ENCODE measurements around the gene SEMA4D.

Gene SEMA4D

GRCh38 chr9:89319015-89319905, 178.7 kb downstream of the SEMA4D start:
- Histone ChIP-seq H3K27ac (ENCODE audit: low read depth, low read length) (peak overlapping the region; percentile 97), H3K9me3 (ENCODE audit: control insufficient read depth in 5 of 5, low read length in 5 of 5) (no peaks in the 10 kb centered on the region), H3K27me3 (ENCODE audit: control insufficient read depth in 5 of 5, insufficient read depth in 4 of 5, low read length in 5 of 5) (no peaks in the 10 kb centered on the region), H3K4me3 (ENCODE audit: low read depth in 1 of 5, low read length in 5 of 5) (peak overlapping the region; percentile 62 to 80 (median 77)), H3K36me3 (ENCODE audit: control insufficient read depth in 5 of 5, insufficient read depth in 5 of 5, low read length in 5 of 5) (peaks cover 0 to 9% (median 0%) of the 10 kb centered on the region in 5 donors), H3K4me1 (ENCODE audit: control insufficient read depth in 5 of 5, insufficient read depth in 5 of 5, low read length in 5 of 5) (peaks cover 2 to 28% (median 27%) of the 10 kb centered on the region in 5 donors), H3K9ac (ENCODE audit: low read length in 5 of 5) (peak overlapping the region; percentile 81 to 99 (median 95))

DNA sequence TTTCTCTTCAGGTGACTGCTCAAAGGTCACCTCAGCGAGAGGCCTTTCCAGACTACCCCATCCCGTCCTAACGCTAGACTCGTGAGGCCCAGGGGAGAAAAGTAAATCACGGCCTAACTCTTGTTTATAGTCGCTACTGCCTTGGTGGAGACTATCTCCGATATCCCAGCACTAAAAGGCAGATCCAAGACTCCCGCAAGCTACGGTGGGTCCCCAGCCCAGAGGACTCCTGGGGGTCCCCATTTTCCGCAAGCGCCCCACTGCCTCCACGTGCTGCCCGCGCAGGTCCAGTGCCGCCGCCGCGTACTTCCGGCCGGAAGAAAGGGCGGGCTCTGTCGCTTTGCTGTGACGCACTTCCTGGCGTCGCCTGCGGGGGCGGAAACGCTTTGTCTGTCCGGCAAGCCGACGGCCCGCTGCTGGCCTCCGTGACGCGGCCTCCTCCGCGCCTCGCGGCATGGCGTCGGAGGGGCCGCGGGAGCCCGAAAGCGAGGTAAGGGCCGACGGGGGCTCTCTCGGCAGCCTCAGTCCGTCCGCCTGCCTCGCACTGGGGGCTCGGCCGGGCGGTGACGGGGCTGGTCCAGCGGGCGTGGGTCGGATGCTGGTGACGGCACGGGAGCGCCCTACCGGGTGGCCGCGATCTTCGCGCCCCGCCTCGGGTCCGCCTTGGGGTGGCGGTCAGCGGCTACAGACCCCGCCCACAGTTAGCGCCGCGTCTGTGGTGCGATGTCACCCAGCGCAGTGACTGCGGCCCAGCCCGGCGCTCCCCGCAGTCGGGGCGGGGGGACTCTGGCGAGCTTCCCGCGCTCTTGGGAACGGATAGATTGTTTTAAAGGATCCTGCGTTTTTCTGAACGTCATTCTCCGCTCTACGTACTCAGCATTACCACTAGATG, 179.5 kb downstream of the SEMA4D start, which contains the start of gene SECISBP2:
Gene SECISBP2 (plus strand): TSS at position 378 of the 892 bp plus-strand sequence. CDS start 77 bp downstream, at position 455.
- Histone ChIP-seq H3K27ac (ENCODE audit: low read depth, low read length) (peak within 1 kb of the TSS; percentile 97), H3K4me3 (ENCODE audit: low read depth in 1 of 5, low read length in 5 of 5) (peak within 1 kb of the TSS; percentile 62 to 89 (median 80)), H3K36me3 (ENCODE audit: control insufficient read depth in 5 of 5, insufficient read depth in 5 of 5, low read length in 5 of 5) (peaks cover 0 to 9% (median 0%) of the 10 kb centered on the region in 5 donors), H3K9me3 (ENCODE audit: control insufficient read depth in 5 of 5, low read length in 5 of 5) (no peaks in the 10 kb centered on the region), H3K4me1 (ENCODE audit: control insufficient read depth in 5 of 5, insufficient read depth in 5 of 5, low read length in 5 of 5) (peaks cover 2 to 26% (median 24%) of the 10 kb centered on the region in 5 donors), H3K27me3 (ENCODE audit: control insufficient read depth in 5 of 5, insufficient read depth in 4 of 5, low read length in 5 of 5) (no peaks in the 10 kb centered on the region), H3K9ac (ENCODE audit: low read length in 5 of 5) (peak within 1 kb of the TSS; percentile 81 to 99 (median 95))

GRCh38 chr9:89317282-89317681, 180.6 kb downstream of the SEMA4D start:
- H3K27me3 ChIP-seq (ENCODE audit: control insufficient read depth in 5 of 5, insufficient read depth in 4 of 5, low read length in 5 of 5): peaks cover 0 to 3% (median 0%) of the 10 kb centered on the region in 5 donors
- H3K27ac ChIP-seq (ENCODE audit: low read depth, low read length): no peak overlapping the region
- peaks cover 2 to 24% (median 24%) of the 10 kb centered on the region in 5 donors for H3K4me1 ChIP-seq (ENCODE audit: control insufficient read depth in 5 of 5, insufficient read depth in 5 of 5, low read length in 5 of 5)
- H3K36me3 ChIP-seq (ENCODE audit: control insufficient read depth in 5 of 5, insufficient read depth in 5 of 5, low read length in 5 of 5): peaks cover 0 to 9% (median 0%) of the 10 kb centered on the region in 5 donors
- no peaks in the 10 kb centered on the region for H3K9me3 ChIP-seq (ENCODE audit: control insufficient read depth in 5 of 5, low read length in 5 of 5)
- no peak overlapping the region for H3K9ac ChIP-seq (ENCODE audit: low read length in 5 of 5)
- peak overlapping the region in 3 of 5 donors; percentile 12 to 80 (median 80) for H3K4me3 ChIP-seq (ENCODE audit: low read depth in 1 of 5, low read length in 5 of 5)

DNA sequence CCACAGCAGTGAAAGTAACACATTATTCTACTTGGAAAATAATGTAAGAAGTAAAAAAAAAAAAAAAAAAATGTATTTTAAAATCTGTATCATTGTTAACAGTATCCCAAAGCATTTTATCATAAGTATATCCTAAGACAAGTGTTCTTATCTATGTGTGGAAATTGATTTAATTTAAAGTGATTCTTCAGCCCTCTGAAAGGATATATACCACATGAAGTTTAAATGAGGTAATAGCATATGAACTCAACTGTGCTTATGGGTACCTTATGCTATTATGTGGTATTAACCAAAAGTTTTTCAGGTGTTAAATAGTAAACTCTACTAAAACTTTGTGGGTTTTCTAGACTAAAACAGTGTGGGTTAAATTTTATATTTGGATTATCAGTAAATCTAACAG, 182.4 kb downstream of the SEMA4D start:
- no peak overlapping the region for H3K27ac ChIP-seq (ENCODE audit: low read depth, low read length)

DNA sequence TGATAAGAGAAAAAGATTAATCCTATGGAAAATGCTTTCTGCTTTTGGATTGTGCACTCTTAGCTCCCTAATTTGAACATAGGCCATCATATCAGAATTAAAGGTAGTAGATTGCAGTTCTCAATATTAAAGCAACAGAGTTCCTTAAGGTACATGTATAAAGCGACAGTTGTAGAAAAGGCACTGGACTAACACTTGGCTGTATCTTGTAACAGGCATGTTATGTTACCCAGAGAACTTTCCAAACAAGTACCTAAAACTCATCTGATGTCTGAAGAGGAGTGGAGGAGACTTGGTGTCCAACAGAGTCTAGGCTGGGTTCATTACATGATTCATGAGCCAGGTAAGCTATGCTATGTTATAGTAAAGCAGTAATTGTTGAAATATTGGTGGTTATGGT, 183.0 kb downstream of the SEMA4D start:
- H3K4me3 ChIP-seq (ENCODE audit: low read depth in 1 of 5, low read length in 5 of 5): no peak overlapping the region
- no peak overlapping the region for H3K27ac ChIP-seq (ENCODE audit: low read depth, low read length)
- H3K9me3 ChIP-seq (ENCODE audit: control insufficient read depth in 5 of 5, low read length in 5 of 5): no peaks in the 10 kb centered on the region
- peaks cover 2 to 32% (median 31%) of the 10 kb centered on the region in 5 donors for H3K4me1 ChIP-seq (ENCODE audit: control insufficient read depth in 5 of 5, insufficient read depth in 5 of 5, low read length in 5 of 5)
- no peaks in the 10 kb centered on the region for H3K36me3 ChIP-seq (ENCODE audit: control insufficient read depth in 5 of 5, insufficient read depth in 5 of 5, low read length in 5 of 5)
- H3K9ac ChIP-seq (ENCODE audit: low read length in 5 of 5): no peak overlapping the region
- H3K27me3 ChIP-seq (ENCODE audit: control insufficient read depth in 5 of 5, insufficient read depth in 4 of 5, low read length in 5 of 5): peaks cover 0 to 5% (median 0%) of the 10 kb centered on the region in 5 donors

More for the DNA sequence above, 182.4 kb downstream of the SEMA4D start:
- H3K4me1 ChIP-seq (ENCODE audit: control insufficient read depth in 5 of 5, insufficient read depth in 5 of 5, low read length in 5 of 5): peaks cover 2 to 34% (median 33%) of the 10 kb centered on the region in 5 donors
- no peak overlapping the region for H3K9ac ChIP-seq (ENCODE audit: low read length in 5 of 5)
- H3K4me3 ChIP-seq (ENCODE audit: low read depth in 1 of 5, low read length in 5 of 5): no peak overlapping the region
- H3K9me3 ChIP-seq (ENCODE audit: control insufficient read depth in 5 of 5, low read length in 5 of 5): no peaks in the 10 kb centered on the region
- no peaks in the 10 kb centered on the region for H3K36me3 ChIP-seq (ENCODE audit: control insufficient read depth in 5 of 5, insufficient read depth in 5 of 5, low read length in 5 of 5)
- peaks cover 0 to 5% (median 0%) of the 10 kb centered on the region in 5 donors for H3K27me3 ChIP-seq (ENCODE audit: control insufficient read depth in 5 of 5, insufficient read depth in 4 of 5, low read length in 5 of 5)

DNA sequence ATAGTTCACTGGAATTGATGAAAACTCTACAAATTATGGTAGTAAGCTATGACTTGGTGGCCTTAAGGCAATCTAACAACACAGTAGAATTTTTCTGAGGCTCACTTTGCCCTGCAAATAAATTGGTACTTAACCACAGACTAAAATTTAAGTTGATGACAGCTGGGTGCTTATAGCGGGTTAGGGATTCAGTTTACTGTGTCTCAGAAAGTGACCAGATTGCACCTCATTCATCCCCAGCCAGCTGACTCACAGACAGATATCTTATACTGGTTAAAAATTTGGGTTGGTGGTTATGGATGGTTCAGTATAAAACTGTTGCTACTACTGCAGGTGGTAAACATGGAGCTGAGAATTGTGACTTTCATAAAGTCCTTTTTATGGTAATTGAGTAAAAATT, 184.1 kb downstream of the SEMA4D start:
- no peak overlapping the region for H3K9ac ChIP-seq (ENCODE audit: low read length in 5 of 5)
- H3K4me1 ChIP-seq (ENCODE audit: control insufficient read depth in 5 of 5, insufficient read depth in 5 of 5, low read length in 5 of 5): peaks cover 2 to 31% (median 28%) of the 10 kb centered on the region in 5 donors
- H3K36me3 ChIP-seq (ENCODE audit: control insufficient read depth in 5 of 5, insufficient read depth in 5 of 5, low read length in 5 of 5): no peaks in the 10 kb centered on the region
- no peaks in the 10 kb centered on the region for H3K9me3 ChIP-seq (ENCODE audit: control insufficient read depth in 5 of 5, low read length in 5 of 5)
- no peak overlapping the region for H3K4me3 ChIP-seq (ENCODE audit: low read depth in 1 of 5, low read length in 5 of 5)
- no peak overlapping the region for H3K27ac ChIP-seq (ENCODE audit: low read depth, low read length)
- H3K27me3 ChIP-seq (ENCODE audit: control insufficient read depth in 5 of 5, insufficient read depth in 4 of 5, low read length in 5 of 5): peaks cover 0 to 5% (median 0%) of the 10 kb centered on the region in 5 donors

DNA sequence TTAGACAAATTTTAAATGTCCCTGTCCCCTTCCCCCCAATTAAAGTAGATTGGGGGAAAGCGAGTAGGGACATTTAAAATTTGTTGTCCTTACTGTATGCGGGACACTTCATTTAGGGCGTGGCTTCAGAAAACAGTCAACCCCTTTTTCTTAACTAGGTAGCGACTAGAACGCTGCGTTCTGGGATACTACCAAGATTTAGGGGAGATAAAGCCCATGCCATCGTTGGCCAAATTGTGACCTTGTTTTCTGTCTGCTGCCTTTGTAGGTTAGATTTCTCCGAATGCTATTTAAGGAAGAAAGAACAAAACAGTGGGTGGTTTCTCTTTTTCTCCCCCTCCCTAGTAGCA, 185.7 kb downstream of the SEMA4D start:
- H3K36me3 ChIP-seq (ENCODE audit: control insufficient read depth in 5 of 5, insufficient read depth in 5 of 5, low read length in 5 of 5): peaks cover 0 to 2% (median 0%) of the 10 kb centered on the region in 5 donors
- peak overlapping the region in 1 of 5 donors; percentile 37 for H3K9ac ChIP-seq (ENCODE audit: low read length in 5 of 5)
- H3K4me1 ChIP-seq (ENCODE audit: control insufficient read depth in 5 of 5, insufficient read depth in 5 of 5, low read length in 5 of 5): peaks cover 0 to 21% (median 19%) of the 10 kb centered on the region in 5 donors
- H3K27me3 ChIP-seq (ENCODE audit: control insufficient read depth in 5 of 5, insufficient read depth in 4 of 5, low read length in 5 of 5): peaks cover 0 to 5% (median 0%) of the 10 kb centered on the region in 5 donors
- no peak overlapping the region for H3K27ac ChIP-seq (ENCODE audit: low read depth, low read length)
- H3K4me3 ChIP-seq (ENCODE audit: low read depth in 1 of 5, low read length in 5 of 5): peak overlapping the region in 4 of 5 donors; percentile 63 to 75 (median 70)
- no peaks in the 10 kb centered on the region for H3K9me3 ChIP-seq (ENCODE audit: control insufficient read depth in 5 of 5, low read length in 5 of 5)

GRCh38 chr9:89311346-89312221, 186.3 kb downstream of the SEMA4D start:
- Histone ChIP-seq H3K4me1 (ENCODE audit: control insufficient read depth in 5 of 5, insufficient read depth in 5 of 5, low read length in 5 of 5) (peaks cover 0 to 21% (median 19%) of the 10 kb centered on the region in 5 donors), H3K36me3 (ENCODE audit: control insufficient read depth in 5 of 5, insufficient read depth in 5 of 5, low read length in 5 of 5) (peaks cover 0 to 2% (median 0%) of the 10 kb centered on the region in 5 donors), H3K27ac (ENCODE audit: low read depth, low read length) (peak overlapping the region; percentile 11), H3K9me3 (ENCODE audit: control insufficient read depth in 5 of 5, low read length in 5 of 5) (no peaks in the 10 kb centered on the region), H3K9ac (ENCODE audit: low read length in 5 of 5) (peak overlapping the region in 3 of 5 donors; percentile 68 to 78 (median 72)), H3K4me3 (ENCODE audit: low read depth in 1 of 5, low read length in 5 of 5) (peak overlapping the region; percentile 66 to 77 (median 74)), H3K27me3 (ENCODE audit: control insufficient read depth in 5 of 5, insufficient read depth in 4 of 5, low read length in 5 of 5) (peaks cover 0 to 5% (median 0%) of the 10 kb centered on the region in 5 donors)

Data from subcutaneous abdominal adipose tissue (tissue), 5 donors.